ENCODE results near the gene SLC23A3.

Gene SLC23A3

GRCh38 chr2:219169930-219170654, at the start of gene SLC23A3:
SLC23A3 (minus strand) TSS chr2:219170029; CDS start chr2:219169984, 45 bp downstream.
- Histone ChIP-seq H3K4me1 (ENCODE audit: insufficient read depth, low read length) (no peaks in the 10 kb centered on the region), H2AFZ (ENCODE audit: low read depth, low read length) (no peak within 1 kb of the TSS), H3K9me3 (ENCODE audit: low read length) (no peaks in the 10 kb centered on the region)

GRCh38 chr2:219218732-219219701, 49.2 kb upstream of the SLC23A3 start, which contains the start of gene ABCB6:
ABCB6 (minus strand) TSS chr2:219218958; CDS start chr2:219218673, 285 bp downstream.
- peak within 1 kb of the TSS; percentile 55 for H3K4me3 ChIP-seq (ENCODE audit: low read length)
- peaks cover 19% of the 10 kb centered on the region for H3K4me1 ChIP-seq (ENCODE audit: insufficient read depth, low read length)
- peak within 1 kb of the TSS; percentile 30 for H2AFZ ChIP-seq (ENCODE audit: low read depth, low read length)
- no peaks in the 10 kb centered on the region for H3K27me3 ChIP-seq (ENCODE audit: insufficient read depth, low read length)
- H3K36me3 ChIP-seq (ENCODE audit: insufficient read depth, low read length) = peaks cover 42% of the 10 kb centered on the region
- no peaks in the 10 kb centered on the region for H3K9me3 ChIP-seq (ENCODE audit: low read length)

More at GRCh38 chr2:219169930-219170654, at the start of gene SLC23A3:
- no peak within 1 kb of the TSS for H3K4me3 ChIP-seq (ENCODE audit: low read length)
- H3K27me3 ChIP-seq (ENCODE audit: insufficient read depth, low read length) = no peaks in the 10 kb centered on the region
- H3K36me3 ChIP-seq (ENCODE audit: insufficient read depth, low read length) = peaks cover 23% of the 10 kb centered on the region

- Histone ChIP-seq H3K27me3 (ENCODE audit: insufficient read depth, low read length) (no peaks in the 10 kb centered on the region), H3K36me3 (ENCODE audit: insufficient read depth, low read length) (peaks cover 41% of the 10 kb centered on the region)
Observed at GRCh38 chr2:219218217-219218731, 48.4 kb upstream of the SLC23A3 start.

DNA sequence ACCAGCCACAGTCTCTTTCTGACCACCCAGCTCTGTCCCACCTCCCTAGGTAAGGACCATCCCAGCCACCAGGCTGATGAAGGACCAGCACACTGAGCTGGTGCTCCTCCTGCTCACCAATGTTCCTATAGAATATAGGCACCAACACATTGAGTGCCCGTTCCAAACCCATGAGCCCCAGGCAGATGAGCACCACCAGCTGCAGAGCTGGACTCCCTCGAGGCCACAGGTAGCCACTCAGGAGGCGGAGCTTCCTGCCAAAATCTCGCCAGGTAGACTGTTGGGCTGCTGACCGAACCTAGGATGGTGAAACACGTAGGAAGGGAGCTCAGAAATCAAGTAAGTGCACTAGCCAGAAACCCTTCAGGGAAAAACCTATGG, 46.7 kb upstream of the SLC23A3 start:
- no peaks in the 10 kb centered on the region for H3K9me3 ChIP-seq (ENCODE audit: low read length)
- H3K4me3 ChIP-seq (ENCODE audit: low read length) = no peak overlapping the region
- H3K4me1 ChIP-seq (ENCODE audit: insufficient read depth, low read length) = peaks cover 19% of the 10 kb centered on the region
- no peaks in the 10 kb centered on the region for H3K27me3 ChIP-seq (ENCODE audit: insufficient read depth, low read length)
- peaks cover 38% of the 10 kb centered on the region for H3K36me3 ChIP-seq (ENCODE audit: insufficient read depth, low read length)
- no peak overlapping the region for H2AFZ ChIP-seq (ENCODE audit: low read depth, low read length)

More at GRCh38 chr2:219218217-219218731, 48.4 kb upstream of the SLC23A3 start:
- peak overlapping the region; percentile 30 for H2AFZ ChIP-seq (ENCODE audit: low read depth, low read length)
- H3K4me3 ChIP-seq (ENCODE audit: low read length) = peak overlapping the region; percentile 55
- H3K9me3 ChIP-seq (ENCODE audit: low read length) = no peaks in the 10 kb centered on the region
- H3K4me1 ChIP-seq (ENCODE audit: insufficient read depth, low read length) = peaks cover 19% of the 10 kb centered on the region

GRCh38 chr2:219215871-219216534, 46.2 kb upstream of the SLC23A3 start:
- H3K4me1 ChIP-seq (ENCODE audit: insufficient read depth, low read length) = peaks cover 19% of the 10 kb centered on the region
- no peaks in the 10 kb centered on the region for H3K27me3 ChIP-seq (ENCODE audit: insufficient read depth, low read length)
- H3K36me3 ChIP-seq (ENCODE audit: insufficient read depth, low read length) = peaks cover 40% of the 10 kb centered on the region
- H3K4me3 ChIP-seq (ENCODE audit: low read length) = no peak overlapping the region
- H2AFZ ChIP-seq (ENCODE audit: low read depth, low read length) = no peak overlapping the region
- H3K9me3 ChIP-seq (ENCODE audit: low read length) = no peaks in the 10 kb centered on the region

GRCh38 chr2:219214786-219215185, 45.0 kb upstream of the SLC23A3 start:
- peaks cover 19% of the 10 kb centered on the region for H3K4me1 ChIP-seq (ENCODE audit: insufficient read depth, low read length)
- H3K36me3 ChIP-seq (ENCODE audit: insufficient read depth, low read length) = peaks cover 35% of the 10 kb centered on the region
- no peak overlapping the region for H2AFZ ChIP-seq (ENCODE audit: low read depth, low read length)

GRCh38 chr2:219214141-219214540, 44.3 kb upstream of the SLC23A3 start:
- H2AFZ ChIP-seq (ENCODE audit: low read depth, low read length) = no peak overlapping the region
- no peaks in the 10 kb centered on the region for H3K9me3 ChIP-seq (ENCODE audit: low read length)
- H3K4me1 ChIP-seq (ENCODE audit: insufficient read depth, low read length) = peaks cover 14% of the 10 kb centered on the region
- peaks cover 40% of the 10 kb centered on the region for H3K36me3 ChIP-seq (ENCODE audit: insufficient read depth, low read length)
- H3K27me3 ChIP-seq (ENCODE audit: insufficient read depth, low read length) = no peaks in the 10 kb centered on the region
- H3K4me3 ChIP-seq (ENCODE audit: low read length) = no peak overlapping the region

More at GRCh38 chr2:219214786-219215185, 45.0 kb upstream of the SLC23A3 start:
- no peaks in the 10 kb centered on the region for H3K27me3 ChIP-seq (ENCODE audit: insufficient read depth, low read length)
- no peaks in the 10 kb centered on the region for H3K9me3 ChIP-seq (ENCODE audit: low read length)
- no peak overlapping the region for H3K4me3 ChIP-seq (ENCODE audit: low read length)

DNA sequence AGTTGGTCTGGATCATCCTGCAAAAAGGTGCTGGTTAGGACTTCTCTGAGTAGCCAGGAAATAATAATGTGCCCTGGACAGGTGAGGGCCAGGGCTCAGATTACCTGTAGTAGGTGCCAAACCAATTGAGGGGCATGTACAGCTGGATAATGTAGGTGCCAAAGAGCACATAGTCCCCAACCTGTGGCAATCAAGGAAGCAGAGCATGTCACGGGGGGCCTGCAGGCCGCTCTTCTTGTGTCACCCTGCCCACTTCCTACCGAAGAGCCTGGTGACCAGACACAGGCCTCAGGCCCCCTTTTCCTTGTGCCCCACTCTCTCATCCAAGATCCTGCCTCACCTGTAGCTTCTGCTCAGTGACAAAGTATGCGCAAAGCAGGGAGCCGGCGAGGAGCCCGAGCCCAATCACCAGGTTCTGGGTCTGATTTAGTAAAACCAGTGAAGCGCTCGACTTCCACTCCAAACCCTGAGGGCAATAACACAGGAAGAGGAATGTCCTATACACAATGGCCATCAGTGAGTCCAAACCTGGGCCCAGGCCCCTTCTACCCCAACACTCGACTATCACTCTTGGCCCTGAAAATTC, 43.8 kb upstream of the SLC23A3 start:
- no peak overlapping the region for H2AFZ ChIP-seq (ENCODE audit: low read depth, low read length)
- peaks cover 46% of the 10 kb centered on the region for H3K36me3 ChIP-seq (ENCODE audit: insufficient read depth, low read length)
- no peak overlapping the region for H3K4me3 ChIP-seq (ENCODE audit: low read length)
- H3K4me1 ChIP-seq (ENCODE audit: insufficient read depth, low read length) = peaks cover 12% of the 10 kb centered on the region
- no peaks in the 10 kb centered on the region for H3K27me3 ChIP-seq (ENCODE audit: insufficient read depth, low read length)
- H3K9me3 ChIP-seq (ENCODE audit: low read length) = no peaks in the 10 kb centered on the region

- H3K36me3 ChIP-seq (ENCODE audit: insufficient read depth, low read length) = peaks cover 48% of the 10 kb centered on the region
- H3K4me1 ChIP-seq (ENCODE audit: insufficient read depth, low read length) = peaks cover 9% of the 10 kb centered on the region
Observed at GRCh38 chr2:219213026-219213415, 43.2 kb upstream of the SLC23A3 start.

GRCh38 chr2:219210886-219211362, 41.1 kb upstream of the SLC23A3 start:
- Histone ChIP-seq H3K9me3 (ENCODE audit: low read length) (no peaks in the 10 kb centered on the region), H2AFZ (ENCODE audit: low read depth, low read length) (no peak overlapping the region), H3K27me3 (ENCODE audit: insufficient read depth, low read length) (no peaks in the 10 kb centered on the region), H3K4me1 (ENCODE audit: insufficient read depth, low read length) (peaks cover 8% of the 10 kb centered on the region), H3K4me3 (ENCODE audit: low read length) (no peak overlapping the region), H3K36me3 (ENCODE audit: insufficient read depth, low read length) (peaks cover 48% of the 10 kb centered on the region)

More at GRCh38 chr2:219213026-219213415, 43.2 kb upstream of the SLC23A3 start:
- H3K4me3 ChIP-seq (ENCODE audit: low read length) = no peak overlapping the region
- no peak overlapping the region for H2AFZ ChIP-seq (ENCODE audit: low read depth, low read length)
- no peaks in the 10 kb centered on the region for H3K9me3 ChIP-seq (ENCODE audit: low read length)
- H3K27me3 ChIP-seq (ENCODE audit: insufficient read depth, low read length) = no peaks in the 10 kb centered on the region

- Histone ChIP-seq H3K4me3 (ENCODE audit: low read length) (no peak overlapping the region), H3K9me3 (ENCODE audit: low read length) (no peaks in the 10 kb centered on the region), H3K27me3 (ENCODE audit: insufficient read depth, low read length) (no peaks in the 10 kb centered on the region), H2AFZ (ENCODE audit: low read depth, low read length) (no peak overlapping the region), H3K4me1 (ENCODE audit: insufficient read depth, low read length) (peaks cover 8% of the 10 kb centered on the region), H3K36me3 (ENCODE audit: insufficient read depth, low read length) (peaks cover 48% of the 10 kb centered on the region)
Observed at GRCh38 chr2:219210196-219210885, 40.5 kb upstream of the SLC23A3 start.

All from neuron (in vitro differentiated cells).